NCI-H128 (cell line): ENCODE data around the gene PPA1.
"Not testable (repeated sequence)": the region's sequence is repeated elsewhere in the genome, so short reads cannot be mapped to it uniquely, and the experiment has no call there.

Experiments
- DNase-seq: peaks from one replicate; lab custom pipeline; 2025; ENCODE audit not compliant: unreplicated experiment; lab: John Stamatoyannopoulos, UW

PPA1 gene

DNA sequence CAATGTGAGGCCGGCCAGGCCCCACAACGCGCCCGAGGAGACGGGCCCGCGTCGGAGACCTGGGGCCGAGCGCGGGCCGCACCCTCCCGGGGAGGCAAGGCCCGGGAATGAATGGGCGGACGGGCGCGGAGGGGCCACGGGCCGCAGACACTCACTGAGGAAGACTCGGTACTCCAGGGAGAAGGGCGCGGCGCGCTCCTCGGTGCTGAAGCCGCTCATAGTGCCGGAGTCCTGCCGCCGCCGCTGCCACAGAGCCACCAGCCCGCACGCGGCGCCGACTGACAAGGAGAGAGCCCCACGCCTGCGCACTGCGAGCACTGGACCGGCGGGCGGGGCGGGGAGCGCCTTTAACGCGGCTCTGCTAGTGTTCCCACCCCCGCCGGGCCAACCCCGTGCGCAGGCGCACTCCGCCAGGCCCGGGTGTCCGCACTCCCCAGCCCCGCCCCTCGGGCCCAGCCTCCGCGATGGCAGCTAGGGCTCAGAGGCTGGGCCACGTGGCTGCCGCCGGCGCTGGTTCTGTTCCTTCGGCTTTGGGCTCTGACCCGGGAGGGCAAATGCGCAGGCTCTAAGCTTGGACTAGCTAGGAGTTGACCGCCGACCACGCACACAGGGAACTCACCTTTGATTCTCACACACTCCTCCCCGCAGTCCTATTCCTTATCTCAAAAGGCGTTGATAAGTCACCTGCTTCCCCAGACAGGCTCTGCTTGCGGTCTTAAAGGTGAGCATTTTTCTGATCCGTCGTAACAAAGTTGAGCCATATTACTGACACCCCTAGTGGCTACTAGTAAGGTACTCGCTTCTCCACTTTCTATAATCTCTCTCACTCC, at the start of gene PPA1:
PPA1 (minus strand) TSS at position 321 of the 830 bp plus-strand sequence; CDS start at position 219, 102 bp downstream.
- DNase-seq, result peak; percentile 81

- no peak for DNase-seq
Observed at GRCh38 chr10:70281609-70282008, 48.4 kb upstream of the PPA1 start.

DNA sequence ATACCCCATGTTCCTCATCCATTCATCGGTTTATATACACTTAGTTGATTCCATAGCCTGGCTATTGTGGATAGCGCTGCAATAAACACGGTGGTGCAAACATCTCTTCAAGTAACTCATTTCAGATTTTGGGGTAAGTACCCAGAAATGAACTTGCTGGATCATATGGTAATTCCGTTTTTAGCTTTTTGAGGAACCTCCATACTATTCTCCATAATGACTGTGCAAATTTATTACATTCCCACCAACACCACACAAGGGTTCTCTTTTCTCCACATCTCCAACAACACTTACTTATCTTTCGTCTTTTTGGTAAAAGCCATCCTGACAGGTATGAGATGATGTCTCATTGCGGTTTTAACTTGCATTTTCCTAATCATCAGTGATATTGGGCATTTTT, 46.9 kb upstream of the PPA1 start:
- no peak for DNase-seq

- no peak for DNase-seq
Observed at GRCh38 chr10:70277396-70278030, 44.3 kb upstream of the PPA1 start.

GRCh38 chr10:70274643-70275042, 41.4 kb upstream of the PPA1 start:
- no peak for DNase-seq

DNA sequence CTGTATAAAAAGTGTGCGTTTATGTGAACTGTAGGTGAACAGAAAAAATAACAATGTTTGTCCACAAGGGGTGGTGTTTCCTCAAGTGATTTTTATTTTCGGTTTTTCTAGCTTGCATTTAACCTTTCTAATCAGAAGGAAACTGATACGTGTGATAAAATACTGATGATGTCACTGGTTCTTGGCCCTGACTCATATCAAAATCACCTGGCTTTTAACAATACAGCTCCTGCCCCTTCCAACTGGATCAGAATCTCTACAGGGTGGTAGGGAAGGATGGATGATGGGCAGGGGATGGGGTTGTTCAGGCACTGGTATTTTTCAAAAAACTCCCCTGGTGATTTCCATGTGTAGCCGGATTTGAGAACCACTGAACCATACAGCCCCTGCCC, 39.7 kb upstream of the PPA1 start:
- no peak for DNase-seq

DNA sequence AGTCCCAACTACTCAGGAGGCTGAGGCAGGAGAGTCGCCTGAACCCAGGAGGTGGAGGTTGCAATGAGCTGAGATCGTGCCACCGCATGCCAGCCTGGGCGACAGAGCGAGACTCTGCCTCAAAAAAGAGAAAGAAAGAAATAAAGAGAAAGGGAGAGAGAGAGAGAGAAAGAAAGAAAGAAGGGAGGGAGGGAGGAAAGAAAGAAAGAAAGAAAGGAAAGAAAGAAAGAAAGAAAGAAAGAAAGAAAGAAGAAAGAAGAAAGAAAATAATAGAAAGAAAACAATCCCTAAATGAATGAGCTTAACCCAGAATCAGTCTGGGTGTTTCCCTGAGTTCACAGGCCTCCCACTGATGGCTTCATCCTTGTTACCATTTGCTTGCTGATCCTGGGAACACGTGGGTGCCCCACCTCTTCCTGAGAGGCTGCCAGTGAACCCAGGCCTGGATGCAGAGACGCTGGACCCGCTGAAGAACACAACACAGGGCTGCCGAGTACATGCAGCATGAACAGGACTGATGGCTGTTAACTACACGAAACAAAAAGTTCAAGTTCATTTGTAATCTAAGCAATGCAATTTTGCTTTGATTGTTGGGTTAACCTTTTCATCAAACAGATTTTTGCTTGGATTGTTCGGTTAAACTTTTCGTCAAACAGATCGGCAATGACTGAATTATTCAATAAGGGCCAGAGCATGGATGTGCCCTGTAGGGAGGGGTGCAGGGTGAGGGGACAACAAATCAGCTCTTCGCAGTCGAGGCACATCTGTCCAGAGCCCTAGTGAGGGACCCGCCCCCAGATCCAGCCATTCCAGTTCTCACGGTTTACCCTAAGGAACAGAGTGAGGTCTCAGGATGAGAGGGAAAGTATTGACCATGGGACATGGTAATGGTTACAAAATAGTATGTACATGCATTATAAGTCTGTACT, 39.0 kb upstream of the PPA1 start:
- no peak for DNase-seq

- no peak for DNase-seq
Observed at GRCh38 chr10:70270952-70271351, 37.7 kb upstream of the PPA1 start.

DNA sequence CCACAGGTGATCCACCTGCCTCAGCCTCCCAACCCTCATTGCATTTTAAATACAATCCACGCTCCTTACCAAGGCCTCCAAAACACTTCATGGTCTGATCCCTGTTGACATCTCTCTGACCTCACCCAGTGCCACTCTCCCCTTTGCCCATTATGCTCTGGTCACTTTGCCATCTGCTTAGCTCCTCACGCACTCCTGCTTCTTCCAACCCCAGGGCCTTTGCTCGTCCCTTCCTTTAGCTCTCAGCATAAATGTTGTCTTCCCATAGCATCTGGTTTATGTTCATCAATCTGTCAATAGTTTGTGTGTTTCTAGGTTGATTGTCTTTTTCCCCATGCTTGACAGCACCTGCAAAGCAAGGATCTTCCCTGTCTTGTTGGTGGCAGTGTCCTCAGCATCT, 36.5 kb upstream of the PPA1 start:
- DNase-seq, result no peak

DNA sequence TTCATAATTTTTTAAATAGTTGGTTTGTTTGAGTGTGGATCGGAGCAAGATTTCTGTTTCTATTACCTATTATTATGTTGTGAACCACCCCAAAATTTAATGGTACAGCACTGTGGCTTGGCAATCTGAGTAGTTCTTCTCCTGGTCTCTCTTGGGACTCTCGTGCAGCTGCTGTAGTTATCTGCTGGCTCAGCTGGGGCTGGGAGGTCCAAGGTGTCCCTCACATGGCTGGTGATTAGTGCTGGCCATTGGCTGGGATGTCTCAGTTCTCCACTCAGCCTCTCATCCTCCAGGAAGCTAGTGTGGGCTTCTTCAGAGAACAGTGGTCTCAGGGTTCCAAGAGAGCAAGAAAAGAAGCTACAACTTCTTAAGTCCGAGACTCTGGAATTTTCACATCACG, 35.1 kb upstream of the PPA1 start:
- DNase-seq, result no peak

DNA sequence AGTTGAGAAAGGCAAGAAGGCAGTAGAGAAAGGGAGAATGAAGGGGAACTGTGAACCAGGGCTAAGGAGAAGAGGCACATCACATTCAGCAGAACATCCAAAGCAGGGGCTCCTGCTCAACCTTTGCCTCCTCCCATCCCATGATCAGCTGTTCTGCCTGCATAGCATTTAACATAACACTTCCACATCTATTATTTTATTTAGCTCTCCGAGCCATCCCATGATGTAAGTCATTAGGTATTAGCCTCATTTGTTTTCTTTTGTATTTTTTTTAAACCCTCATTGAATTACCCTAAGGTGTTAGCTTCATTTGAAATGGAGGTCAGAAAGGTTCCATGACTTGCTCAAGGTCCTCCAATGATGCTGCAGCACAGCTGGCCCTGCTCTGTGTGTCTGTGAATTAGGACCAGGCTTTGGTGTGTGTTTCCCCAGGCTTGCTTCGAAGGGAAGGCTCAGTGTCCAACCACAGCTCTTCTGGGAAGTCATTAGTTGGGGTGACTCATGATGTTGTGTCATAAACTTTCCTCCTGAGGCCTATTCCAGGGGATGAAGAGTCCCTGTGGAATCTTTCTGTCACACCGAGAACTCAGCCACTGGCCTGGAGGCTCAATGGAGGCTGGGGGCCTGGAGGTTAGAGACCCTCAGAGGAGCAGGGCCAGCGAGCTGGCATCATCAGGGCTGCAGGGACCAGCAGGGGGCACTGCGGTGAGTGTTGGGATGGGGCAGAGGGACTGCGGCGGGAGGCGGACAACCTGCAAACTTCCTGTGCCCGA, 34.1 kb upstream of the PPA1 start:
- no peak for DNase-seq

DNA sequence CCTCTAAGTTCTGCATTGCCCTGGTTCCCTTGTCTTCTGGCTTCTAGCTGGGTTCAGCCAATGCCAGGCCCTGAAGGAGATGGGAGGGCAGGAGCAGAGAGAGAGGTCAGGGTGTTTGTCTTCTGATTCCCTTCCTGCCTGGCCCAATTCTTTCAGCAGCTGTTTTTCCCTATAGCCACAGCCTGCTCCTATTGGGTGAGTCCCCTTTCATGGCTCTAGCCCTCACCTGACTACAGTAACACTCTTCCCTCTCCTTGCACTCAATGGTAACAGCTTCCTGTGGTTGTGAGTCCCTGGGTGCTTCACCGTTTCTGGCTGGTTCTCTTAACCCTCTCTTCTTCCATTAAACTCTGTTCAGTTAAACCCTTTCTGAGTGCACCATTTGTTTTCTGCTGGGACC, 33.5 kb upstream of the PPA1 start:
- no peak for DNase-seq

GRCh38 chr10:70266056-70266455, 32.8 kb upstream of the PPA1 start:
- DNase-seq, result no peak

GRCh38 chr10:70265032-70265689, 31.9 kb upstream of the PPA1 start:
- no peak for DNase-seq

DNA sequence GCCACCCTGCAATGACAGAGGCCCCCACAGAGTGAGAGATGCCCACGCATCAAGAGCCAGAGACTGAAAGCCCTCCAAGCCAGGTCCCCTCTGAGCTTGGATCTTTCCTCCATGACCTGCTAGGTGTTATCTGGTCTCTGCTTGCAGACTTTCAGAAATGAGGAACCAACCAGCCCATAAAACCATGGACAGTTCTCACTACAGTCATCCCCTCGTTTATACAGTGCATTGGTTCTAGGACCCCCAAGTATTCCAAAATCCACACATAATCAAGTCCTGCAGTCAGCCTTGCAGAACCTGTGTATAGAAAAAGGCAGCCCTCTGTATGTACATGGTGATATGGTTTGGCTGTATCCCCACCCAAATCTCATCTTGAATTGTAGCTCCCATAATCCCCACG, 27.5 kb upstream of the PPA1 start:
- DNase-seq, result no peak

DNA sequence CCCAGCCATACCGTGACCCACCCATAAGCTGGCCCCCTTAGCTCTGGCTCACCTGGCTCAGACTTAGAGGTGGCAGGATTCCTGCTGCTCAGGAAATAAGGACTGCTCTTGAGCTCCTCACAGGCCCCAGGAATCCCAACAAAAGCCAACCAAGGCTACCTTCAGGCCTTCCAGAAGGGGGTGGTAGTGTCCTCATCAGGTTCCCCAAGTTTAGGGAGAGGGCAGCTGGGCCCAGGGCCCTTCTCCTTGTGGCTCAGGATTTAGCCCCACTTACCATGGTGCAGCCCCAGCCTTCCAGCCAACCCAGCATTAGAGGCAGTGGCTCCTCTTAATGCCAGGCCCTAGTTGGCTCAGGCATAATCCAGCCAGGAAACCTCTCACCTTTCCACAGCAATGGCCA, 27.0 kb upstream of the PPA1 start:
- no peak for DNase-seq

GRCh38 chr10:70258216-70258615, 25.0 kb upstream of the PPA1 start:
- no peak for DNase-seq

DNA sequence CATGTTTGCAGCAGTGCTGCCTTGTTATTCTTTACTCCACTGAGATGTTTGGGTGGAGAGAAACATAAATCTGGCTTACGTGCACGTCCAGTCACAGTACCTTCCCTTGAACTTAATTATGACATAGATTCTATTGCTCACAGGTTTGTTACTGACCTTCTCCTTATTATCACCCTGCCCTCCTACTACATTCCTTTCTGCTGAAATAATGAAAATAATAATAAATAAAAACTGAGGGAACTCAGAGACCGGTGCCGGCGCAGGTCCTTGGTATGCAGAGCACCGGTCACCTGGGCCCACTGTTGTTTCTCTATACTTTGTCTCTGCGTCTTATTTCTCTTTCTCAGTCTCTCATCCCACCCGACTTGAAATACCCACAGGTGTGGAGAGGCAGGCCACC, 24.6 kb upstream of the PPA1 start:
- DNase-seq, result not testable (repeated sequence)

DNA sequence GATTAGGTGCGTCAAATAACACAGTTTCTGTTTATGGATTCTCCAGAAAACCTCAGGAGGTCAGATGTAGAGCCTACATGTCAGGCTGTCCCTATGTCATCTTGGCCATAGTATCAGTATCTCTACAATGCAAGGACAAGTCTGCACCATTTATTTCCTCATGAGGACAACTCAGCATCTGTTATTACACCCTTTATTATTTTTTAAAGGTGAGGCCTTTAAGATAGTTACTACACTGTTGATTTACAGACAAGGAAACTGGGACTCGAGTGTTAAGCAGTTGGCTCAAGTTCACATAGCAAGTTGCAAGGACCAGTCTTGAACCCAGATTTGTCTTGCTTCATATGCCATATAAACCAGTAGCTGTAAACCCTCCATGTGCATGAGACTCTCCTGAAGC, 23.2 kb upstream of the PPA1 start:
- DNase-seq, result no peak
